DMS153 treated with DMSO at 0.1 percent for 48 hours (cell line): Measurements from ENCODE around the gene IGSF3.
A peak's percentile ranks its signal among the peaks of the same experiment; 100 is the strongest.
"Not testable (repeated sequence)": the region's sequence is repeated elsewhere in the genome, so short reads cannot be mapped to it uniquely, and the experiment has no call there.

Experiments
- DNase-seq: peaks from one replicate; lab custom pipeline; 2025; ENCODE audit not compliant: unreplicated experiment; lab: John Stamatoyannopoulos, UW

Gene IGSF3

DNA sequence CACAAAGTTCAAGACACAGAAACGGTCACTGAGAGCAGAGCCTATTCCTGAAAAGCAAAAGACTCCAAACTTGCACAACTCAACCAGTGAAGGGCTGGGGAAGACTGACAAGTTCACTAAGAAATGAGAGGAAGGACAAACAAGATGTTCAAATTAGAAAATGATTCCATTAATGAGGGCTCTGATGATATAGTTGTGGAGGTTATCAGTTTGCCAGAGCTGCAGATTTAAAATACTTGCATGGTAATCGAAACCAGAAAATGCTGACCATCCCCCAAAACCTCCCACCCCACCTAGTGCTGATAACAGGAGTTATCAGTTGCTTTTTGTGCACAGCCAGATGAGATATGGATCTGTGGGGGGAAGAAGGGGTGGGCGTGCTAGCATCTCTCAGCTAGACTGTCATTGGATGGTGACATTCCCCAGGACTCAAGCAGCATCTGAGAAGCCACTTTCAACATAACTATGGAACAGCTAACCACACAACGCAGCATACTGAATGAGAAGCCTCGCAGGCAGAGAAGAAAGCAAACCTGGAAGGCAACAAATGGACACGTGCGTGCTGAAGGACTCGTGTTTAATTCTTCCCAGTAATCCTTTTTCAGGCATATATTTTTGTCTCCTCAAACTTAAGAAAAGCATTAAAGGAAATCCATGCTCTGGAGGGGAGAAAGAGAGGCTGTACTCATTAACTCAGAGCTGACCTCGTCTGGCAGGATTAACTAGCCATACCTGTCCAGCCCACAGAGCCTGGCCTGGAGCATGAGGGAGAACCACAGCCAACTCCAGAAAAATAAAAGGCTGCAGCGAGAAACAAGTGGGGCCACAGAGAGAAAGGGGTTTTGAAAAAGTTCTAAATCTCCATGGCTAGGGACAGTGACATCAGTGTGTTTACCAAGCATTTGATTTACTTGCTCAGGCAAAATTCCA, 35.3 kb downstream of the IGSF3 start:
- not testable (repeated sequence) for DNase-seq

DNA sequence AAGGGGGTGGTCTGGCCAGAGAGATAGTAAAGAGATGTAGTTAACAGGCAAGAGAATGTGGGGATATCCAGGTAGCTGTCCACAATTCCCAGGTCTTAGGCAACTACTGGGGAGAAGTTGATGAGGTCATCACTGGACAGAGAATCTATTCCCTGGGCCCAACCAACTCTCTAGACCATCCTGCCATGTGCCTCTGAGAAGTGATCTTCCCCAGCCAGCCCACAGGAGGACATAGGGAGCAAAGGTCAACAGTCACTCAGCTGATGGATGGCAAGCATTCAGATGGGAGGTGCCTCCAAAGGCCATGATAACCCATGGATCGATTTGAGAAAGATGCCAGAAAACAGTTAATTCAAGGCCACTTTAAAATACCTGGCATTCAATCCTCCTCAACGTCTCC, 36.0 kb downstream of the IGSF3 start:
- not testable (repeated sequence) for DNase-seq

DNA sequence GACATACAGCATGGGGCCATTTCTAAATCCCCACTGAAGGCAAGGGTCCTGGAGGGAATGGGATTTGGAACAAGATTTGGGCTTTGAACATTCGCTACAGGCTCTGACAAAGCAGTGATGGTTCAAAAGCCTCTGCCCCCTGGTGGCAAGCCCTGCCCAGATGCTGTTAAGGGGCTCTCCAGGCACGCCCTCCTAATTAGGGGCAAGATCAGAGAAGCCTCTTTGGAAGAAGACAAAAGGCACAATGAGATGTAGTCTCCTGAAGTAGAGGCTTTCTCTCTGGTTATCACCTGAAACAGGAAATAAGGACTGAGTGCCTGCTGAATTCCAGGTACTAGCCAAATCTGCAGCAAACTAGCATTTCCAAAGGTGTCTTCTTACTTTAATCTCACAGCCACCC, 37.5 kb downstream of the IGSF3 start:
- DNase-seq, result not testable (repeated sequence)

DNA sequence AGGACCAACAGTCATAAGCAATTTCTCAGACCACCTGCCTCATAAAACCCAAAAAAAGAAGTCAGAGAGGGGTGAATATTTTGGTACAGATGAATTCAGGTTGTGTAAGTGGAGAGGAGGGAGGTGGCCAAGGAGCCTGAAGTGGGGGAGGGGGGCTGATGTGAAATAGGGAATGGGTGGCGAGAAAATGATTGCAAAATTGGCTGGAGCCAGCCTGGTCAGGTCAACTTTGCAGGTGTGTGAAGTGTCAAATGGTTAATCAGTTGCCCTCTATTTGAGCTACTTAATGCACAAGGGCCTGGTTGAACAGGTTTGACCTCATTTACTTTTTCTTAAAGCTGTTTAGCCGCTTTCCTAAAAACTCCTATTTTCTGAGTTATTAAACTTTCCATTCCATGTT, 38.1 kb downstream of the IGSF3 start:
- DNase-seq, result not testable (repeated sequence)

DNA sequence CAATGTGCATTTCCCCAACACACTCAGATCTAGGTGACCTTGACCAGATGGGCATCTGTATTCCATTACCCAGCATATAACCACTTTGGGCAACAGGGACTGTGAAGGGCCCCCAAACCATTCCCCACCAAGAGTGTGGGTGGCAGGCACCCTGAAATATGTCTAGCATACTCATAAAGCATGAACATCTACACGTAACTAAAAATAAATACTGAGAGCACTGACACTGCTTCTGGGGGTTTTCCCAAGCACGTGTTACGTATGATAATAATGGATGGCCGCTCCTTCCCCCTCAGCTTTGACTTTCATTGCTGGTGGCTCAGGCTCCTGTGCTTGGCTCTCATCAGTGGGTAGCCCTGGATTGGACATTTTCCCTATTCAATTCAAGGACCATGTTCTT, 39.1 kb downstream of the IGSF3 start:
- no peak for DNase-seq

DNA sequence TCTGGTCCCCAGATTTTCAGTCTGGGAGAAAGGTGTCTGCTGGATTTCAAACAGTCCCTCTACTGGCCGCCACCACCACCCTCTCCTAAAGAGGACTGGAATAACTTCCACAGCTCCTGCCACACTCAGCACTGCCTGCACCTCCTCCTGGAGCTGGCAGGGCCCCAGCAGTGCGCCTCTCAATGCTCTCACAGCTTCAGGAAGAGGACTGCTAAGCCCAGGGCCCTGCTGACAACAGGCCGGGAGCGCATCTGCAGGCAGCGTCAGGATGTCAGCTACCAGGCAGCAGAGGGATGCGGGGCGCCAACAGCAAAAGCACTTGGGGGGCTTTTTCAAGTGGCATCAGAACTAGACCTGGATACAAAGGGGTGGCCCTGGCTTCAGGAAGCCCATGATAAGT, 40.2 kb downstream of the IGSF3 start:
- peak; percentile 21 for DNase-seq

DNA sequence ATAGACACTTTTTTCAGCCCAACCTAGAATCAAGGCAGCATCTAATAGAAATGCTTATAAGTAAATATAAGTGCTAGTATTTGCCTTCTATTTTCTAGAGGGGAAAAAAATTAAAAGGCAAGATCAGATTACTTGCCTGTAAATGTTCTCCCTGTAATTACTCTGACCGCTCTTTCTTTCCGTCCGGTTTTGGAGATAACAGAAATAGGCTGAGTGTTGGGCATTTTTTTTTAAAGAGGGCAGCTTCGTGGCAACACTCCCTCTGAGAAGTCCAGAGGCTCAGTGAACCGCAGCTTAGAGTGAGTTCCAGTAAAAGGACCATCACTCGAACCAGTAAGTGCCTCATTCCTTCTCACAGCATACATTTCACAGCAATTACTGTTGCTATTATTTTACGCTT, 40.6 kb downstream of the IGSF3 start:
- not testable (repeated sequence) for DNase-seq

DNA sequence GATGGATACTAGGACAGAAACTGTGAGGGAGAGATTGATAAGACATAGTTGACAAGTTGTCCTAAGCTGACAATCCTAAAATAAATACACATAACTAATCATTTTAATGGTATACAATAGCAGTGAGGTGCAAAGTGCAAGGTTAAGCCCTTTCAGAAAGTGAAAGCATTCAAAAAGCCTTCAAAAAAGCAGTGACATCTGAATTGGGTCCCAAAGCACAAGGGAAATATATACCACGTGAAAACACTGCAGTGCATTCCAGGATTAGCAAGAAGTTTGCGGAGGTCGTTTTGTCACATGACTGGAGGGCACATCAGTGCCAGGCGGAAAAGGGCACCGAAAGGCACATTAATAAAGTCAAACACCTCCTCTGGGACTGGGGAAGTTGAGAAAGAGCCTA, 42.4 kb downstream of the IGSF3 start:
- not testable (repeated sequence) for DNase-seq

DNA sequence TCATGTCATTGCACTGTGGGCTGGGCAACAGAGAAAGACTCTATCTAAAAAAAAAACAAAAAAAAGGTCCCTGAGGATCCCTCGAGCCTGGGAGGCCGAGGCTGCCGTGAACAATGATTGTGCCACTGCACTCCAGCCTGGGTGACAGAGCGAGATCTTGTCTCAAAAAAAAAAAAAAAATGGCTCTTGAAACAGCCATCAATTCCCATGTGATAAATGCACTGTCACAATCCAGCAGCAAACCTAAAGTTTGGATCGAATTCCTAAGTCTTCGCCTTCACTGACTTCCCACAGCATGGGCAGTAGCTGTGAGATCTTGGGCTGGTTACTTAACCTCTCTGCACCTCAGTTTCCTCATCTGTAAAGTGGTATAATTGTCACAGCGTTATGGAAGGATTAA, 43.5 kb downstream of the IGSF3 start:
- DNase-seq, result no peak

DNA sequence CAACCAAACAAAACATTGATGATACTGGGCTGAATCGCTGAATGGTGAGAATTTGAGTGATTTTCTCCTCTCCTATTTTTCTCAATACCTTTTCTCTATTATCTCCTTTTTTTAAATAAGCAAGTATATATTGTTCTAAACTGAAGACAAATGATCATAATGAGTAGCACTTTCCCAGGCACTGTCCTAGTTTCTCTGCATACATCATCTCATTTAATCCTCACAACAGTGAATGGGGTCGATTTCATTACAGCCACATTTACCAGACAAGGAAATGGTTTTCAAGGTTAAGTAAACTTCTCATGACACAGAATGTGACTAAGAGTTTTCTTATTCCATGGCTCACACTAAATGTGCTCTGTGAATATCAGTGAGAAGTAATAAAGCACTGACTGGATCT, 45.0 kb downstream of the IGSF3 start:
- not testable (repeated sequence) for DNase-seq

DNA sequence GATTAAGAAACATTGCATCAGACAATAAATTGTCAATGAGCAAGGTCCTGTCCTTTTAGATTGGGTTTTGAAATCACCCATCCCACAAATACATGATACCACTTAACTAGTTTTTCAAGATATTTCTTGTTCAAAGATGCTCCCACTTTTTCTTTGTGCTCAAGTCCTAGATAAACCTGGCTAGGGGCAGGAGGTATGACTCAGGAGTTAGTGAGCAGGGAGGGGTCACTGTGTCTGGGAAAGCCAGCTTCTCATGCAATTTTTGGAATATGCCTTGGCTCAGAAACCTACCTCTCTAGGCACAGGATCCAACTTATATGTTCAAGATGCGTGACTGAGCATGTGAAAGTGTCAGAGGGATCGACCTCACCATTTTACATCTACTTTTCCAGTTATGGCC, 45.8 kb downstream of the IGSF3 start:
- DNase-seq, result not testable (repeated sequence)

DNA sequence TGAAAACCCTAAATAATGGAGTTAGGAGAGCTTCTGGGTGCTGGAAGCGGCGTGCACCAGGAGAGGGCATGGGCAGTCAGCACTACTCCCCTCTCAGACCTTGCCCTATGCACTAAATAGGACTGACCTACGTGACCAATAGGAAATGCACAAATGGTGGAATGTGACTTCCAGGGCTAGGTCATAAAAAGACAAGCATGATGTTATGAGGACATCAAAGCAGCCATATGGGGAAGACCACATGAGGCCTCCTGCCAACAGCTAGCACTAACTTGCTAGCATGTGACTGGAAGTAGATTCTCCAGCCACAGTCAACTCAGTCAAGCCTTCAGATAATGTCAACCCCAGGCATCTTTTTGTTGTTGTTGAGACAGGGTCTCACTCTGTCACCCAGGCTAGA, 47.1 kb downstream of the IGSF3 start:
- DNase-seq, result not testable (repeated sequence)

DNA sequence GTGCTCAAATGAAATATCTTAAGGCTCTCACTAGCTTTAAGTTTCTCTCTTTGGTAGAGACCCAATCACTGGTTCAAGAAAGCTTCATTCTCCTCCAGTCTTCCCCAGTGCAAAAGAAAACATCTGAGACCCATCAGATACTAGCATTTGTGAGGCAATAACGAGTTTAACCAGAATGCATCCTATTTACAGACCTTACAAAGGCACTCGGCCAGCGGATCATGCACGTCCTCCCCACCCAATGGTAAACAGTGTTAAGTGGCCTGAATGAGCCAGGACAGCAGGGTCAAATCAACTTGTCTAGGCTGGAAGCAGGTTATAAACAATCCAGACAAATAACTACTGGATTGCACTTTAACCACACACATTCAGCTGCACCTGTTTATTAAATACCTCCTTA, 48.4 kb downstream of the IGSF3 start:
- DNase-seq, result not testable (repeated sequence)

DNA sequence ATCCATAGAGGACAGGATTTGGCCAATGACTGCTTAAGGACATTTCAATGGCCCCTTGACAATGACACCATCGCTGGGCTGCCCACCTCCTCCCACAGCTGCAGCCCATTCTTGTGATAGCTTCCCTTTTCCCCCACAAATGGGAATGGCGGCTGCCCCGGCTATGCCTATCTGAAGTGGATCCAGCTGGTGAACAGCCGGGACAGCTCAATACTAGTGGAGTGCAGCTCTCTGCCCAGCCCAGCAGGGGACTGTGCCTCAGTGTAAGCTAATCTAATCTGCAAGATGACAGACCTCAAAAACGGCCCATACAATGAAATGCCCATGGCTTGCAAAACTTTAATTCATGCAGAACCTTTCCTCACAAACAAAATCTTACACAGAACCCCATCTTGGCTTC, 49.7 kb downstream of the IGSF3 start:
- not testable (repeated sequence) for DNase-seq

DNA sequence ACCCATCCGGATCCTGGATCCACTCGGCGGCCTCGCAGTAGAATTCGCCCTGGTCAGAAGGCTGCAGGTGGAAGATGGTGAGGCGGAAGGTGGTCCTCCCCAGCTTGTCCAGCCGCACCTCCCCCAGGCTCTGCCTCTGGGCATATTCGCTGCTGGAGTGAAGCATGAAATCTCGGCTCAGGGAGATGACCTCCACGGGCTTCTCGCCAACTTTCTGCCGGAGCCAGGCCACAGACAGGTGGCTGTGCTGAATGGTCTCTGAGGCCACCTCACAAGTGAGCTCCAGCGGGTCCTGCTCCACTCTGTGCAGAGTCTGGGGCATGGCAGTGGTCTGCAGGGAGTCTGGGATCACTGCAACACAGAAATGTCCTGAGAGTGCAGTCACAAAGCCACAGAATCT, 53.7 kb downstream of the IGSF3 start:
- DNase-seq, result not testable (repeated sequence)

DNA sequence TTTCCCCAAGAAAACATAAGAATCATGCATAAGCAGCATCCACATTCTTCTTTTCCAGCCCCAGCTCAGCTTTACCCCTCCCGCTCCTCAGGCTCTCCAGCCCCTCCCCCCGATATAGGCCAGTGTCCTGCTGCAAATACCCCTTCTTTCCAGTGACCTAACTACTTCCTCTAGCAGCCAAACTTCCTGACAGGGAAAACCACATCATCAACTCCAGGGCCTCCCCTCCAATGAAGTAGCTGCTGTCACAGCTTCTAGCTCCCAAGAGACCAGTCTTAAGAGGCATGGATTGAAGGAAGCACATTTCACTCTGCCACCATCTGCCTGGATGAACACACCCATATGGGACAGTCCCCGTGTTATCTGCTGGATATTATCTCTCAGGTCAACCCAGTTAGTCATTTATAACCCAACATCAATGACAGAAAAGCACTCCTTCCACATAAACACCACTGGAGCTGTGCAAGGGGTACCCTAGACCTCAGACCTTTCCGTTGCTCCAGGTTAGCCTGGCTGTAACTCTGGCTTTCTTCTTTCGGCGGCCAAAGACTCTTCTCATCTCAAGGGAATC, 57.6 kb downstream of the IGSF3 start:
- DNase-seq, result not testable (repeated sequence)

DNA sequence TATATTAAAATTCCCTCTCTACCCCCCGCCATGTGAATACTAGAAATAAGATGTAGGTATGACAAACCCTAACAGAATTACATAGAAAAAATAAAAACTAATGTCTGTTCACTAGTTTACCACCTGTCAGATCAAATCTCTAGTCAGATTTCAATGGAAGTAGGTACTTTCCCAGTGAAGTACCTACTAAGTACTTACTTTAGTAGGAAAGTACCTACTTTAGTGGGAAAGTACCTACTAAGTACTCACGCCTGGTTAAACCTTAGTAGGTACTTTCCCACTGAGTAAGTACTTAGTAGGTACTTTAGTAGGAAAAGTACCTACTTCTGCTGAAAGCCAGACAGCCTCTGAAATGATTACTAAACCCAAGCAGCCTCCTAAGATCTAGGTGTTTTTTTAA, 58.7 kb downstream of the IGSF3 start:
- not testable (repeated sequence) for DNase-seq

DNA sequence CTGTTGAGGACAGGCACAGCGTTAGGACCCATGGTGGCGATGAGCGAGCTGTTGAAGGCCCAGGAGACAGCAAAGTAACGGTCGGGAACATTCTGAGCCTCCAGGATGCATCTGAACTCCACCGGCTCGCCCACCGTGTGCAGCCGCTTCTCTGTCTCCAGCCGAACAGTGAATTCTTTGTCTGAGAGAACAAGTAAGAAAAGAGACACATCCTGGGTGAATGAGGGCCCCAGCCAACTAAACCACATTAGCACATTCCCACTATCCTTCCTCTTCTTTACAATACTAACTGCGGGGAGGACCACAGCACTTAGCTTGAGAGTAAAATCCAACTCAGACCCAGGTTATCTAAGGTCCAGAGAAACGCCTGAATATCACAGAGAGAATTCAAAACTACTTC, 59.4 kb downstream of the IGSF3 start:
- DNase-seq, result not testable (repeated sequence)

DNA sequence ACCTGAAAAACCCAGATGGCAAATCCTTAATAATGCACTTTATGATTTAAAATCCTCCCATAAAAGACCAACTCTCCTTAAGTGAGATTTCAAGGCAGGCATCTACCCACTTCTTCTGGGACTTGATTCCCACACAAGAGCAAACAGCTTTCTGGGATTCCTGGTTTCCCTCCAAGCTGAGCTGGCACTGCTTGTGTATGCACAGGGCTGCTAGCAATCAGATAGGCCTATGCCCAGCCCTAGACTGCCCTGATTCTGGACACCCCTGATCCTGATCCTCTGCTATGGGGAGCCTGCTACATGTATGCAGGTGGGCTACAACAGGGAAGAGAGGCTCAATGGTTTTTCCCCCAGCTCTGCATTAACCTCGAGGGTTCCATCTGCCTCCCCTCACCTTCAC, 60.1 kb downstream of the IGSF3 start:
- DNase-seq, result not testable (repeated sequence)

DNA sequence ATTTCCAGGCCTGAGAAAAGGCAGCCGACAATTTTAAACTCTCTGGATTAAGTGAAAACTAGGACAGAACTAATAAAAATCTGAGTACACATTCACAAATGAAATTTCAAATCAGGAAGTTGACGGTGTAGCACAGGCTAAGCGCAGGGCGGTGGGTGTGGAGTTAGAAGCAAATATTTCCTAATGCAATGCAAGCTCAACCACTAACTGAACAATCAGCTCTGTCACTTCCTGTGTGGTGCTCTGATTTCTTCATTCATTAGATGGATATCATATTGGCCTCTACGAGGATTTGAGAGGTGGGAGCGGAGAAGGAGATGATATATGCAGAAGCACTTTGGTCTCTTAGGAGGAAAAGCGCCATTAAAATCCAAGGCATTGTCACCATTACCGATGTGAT, 61.5 kb downstream of the IGSF3 start:
- not testable (repeated sequence) for DNase-seq

DNA sequence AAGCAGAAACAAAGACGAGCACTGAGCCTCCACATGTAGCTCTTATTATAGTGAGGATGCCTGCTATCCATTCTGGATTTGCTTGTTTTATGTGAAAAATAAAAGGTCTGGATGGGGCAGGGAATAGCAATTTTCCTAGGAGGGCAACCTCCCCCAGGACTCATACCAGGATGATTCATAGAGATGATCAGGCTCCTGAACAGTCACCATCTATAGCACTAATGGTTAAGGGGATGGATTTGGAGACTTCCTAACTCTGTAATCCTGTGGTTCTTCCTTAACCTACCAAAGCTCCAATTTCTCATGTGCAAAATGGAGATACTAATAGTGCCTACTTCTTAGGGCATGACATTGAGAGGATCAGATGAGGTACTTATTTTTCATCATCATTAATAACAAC, 62.2 kb downstream of the IGSF3 start:
- no peak for DNase-seq

DNA sequence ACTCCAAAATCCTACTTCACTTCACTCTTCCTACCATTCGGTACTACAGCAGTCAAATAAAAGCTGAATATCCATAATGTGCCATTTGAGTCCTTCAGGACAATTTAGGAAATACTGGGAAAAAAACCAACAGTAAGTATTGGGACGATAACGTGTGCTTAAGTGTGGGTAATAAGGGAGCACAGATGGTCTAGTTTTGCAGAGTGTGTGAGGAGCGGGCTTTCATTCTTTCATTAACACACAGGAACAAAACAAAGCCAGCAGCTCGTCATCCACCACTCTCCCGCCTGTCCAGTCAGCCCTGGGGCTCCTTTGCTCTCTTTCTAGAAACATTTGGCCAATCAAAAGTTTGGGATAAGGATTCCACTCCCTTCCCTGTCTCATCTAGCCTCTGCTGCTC, 63.1 kb downstream of the IGSF3 start:
- DNase-seq, result not testable (repeated sequence)
